ENCODE results near the gene EHBP1L1. TPM values are rescaled to one million over a fixed set of nuclear protein-coding genes. Genes with fewer than 3 reads are reported as not detected.

EHBP1L1 gene
- total and polyA plus RNA-seq, 4 donors: 1.1 to 120 (median 10.0) TPM

GRCh38 chr11:65551572-65552387 is 24.1 kb upstream of the EHBP1L1 start (continued):
- TF ChIP-seq, protein P1, sequence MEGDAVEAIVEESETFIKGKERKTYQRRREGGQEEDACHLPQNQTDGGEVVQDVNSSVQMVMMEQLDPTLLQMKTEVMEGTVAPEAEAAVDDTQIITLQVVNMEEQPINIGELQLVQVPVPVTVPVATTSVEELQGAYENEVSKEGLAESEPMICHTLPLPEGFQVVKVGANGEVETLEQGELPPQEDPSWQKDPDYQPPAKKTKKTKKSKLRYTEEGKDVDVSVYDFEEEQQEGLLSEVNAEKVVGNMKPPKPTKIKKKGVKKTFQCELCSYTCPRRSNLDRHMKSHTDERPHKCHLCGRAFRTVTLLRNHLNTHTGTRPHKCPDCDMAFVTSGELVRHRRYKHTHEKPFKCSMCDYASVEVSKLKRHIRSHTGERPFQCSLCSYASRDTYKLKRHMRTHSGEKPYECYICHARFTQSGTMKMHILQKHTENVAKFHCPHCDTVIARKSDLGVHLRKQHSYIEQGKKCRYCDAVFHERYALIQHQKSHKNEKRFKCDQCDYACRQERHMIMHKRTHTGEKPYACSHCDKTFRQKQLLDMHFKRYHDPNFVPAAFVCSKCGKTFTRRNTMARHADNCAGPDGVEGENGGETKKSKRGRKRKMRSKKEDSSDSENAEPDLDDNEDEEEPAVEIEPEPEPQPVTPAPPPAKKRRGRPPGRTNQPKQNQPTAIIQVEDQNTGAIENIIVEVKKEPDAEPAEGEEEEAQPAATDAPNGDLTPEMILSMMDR (IDR thresholded peaks at IDR 0.05; ENCODE audit: low read depth, low read length, missing input control): peak; percentile 48
- peak; percentile 14 for TF ChIP-seq FOXA1 (IDR thresholded peaks at IDR 0.05)
- peak; percentile 100 for TF ChIP-seq NR2F2 (IDR thresholded peaks at IDR 0.05)
- no peak for TF ChIP-seq TAF1 (conservative IDR thresholded peaks at IDR 0.05)
- no peak for TF ChIP-seq MAX (IDR thresholded peaks at IDR 0.05)

DNA sequence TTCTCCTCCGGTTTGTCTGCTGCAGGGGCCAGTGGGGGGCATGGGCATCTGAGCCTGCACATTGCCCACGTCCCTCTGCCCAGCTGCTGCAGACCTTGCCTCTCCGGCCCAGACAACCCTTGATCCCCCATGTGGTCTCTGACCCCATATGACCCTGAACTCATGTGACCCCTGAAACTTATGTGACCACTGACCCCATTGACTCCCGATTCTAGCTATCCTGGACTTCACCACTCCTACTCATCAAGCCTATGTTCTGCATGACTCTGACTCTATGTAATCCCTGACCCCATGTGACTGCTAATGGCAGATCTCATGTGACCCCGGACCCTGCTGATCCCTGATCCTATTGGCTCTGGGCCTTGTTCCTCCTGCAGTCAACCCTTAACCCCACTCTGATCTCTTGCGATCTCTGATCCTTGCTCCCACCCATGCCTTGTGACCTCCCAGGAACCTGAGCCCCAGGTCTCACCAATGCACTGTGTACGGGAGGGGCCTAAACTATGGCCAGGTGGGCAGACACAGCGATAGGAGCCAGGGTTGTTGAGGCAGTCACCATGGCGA is 23.4 kb upstream of the EHBP1L1 start:
- Histone ChIP-seq H3K4me3 (ENCODE audit: low read depth in 1 of 3, low read length in 3 of 3) (no peak overlapping the region), H3K4me1 (ENCODE audit: control insufficient read depth in 4 of 4, insufficient read depth in 4 of 4, low read length in 3 of 4) (peaks cover 7 to 39% (median 17%) of the 10 kb centered on the region in 4 donors), H3K27ac (ENCODE audit: low read depth in 1 of 2, low read length in 2 of 2) (peak overlapping the region; percentile 82 to 91), H3K9me3 (ENCODE audit: control insufficient read depth in 4 of 4, low read length in 3 of 4) (no peaks in the 10 kb centered on the region), H3K27me3 (ENCODE audit: control insufficient read depth in 4 of 4, insufficient read depth in 4 of 4, low read length in 3 of 4) (no peaks in the 10 kb centered on the region), H3K9ac (ENCODE audit: low read depth in 1 of 2, low read length in 2 of 2) (no peak overlapping the region), H3K36me3 (ENCODE audit: control insufficient read depth in 4 of 4, insufficient read depth in 3 of 4, low read depth in 1 of 4, low read length in 3 of 4) (peaks cover 0 to 5% (median 0%) of the 10 kb centered on the region in 4 donors)
- WGBS: 75% methylated on average over 9 of the region's 9 CpGs
- DNase-seq (ENCODE audit: low spot score): no peak
- TF ChIP-seq RXRA (IDR thresholded peaks at IDR 0.05) (peak in 1 of 2 donors; percentile 71), ZBTB33 (IDR thresholded peaks at IDR 0.05) (no peak)

- Histone ChIP-seq H3K36me3 (ENCODE audit: control insufficient read depth in 4 of 4, insufficient read depth in 3 of 4, low read depth in 1 of 4, low read length in 3 of 4) (peaks cover 0 to 4% (median 0%) of the 10 kb centered on the region in 4 donors), H3K27me3 (ENCODE audit: control insufficient read depth in 4 of 4, insufficient read depth in 4 of 4, low read length in 3 of 4) (no peaks in the 10 kb centered on the region), H3K9me3 (ENCODE audit: control insufficient read depth in 4 of 4, low read length in 3 of 4) (no peaks in the 10 kb centered on the region), H3K9ac (ENCODE audit: low read depth in 1 of 2, low read length in 2 of 2) (no peak overlapping the region), H3K27ac (ENCODE audit: low read depth in 1 of 2, low read length in 2 of 2) (no peak overlapping the region), H3K4me3 (ENCODE audit: low read depth in 1 of 3, low read length in 3 of 3) (no peak overlapping the region), H3K4me1 (ENCODE audit: control insufficient read depth in 4 of 4, insufficient read depth in 4 of 4, low read length in 3 of 4) (peaks cover 9 to 39% (median 18%) of the 10 kb centered on the region in 4 donors)
- peak; percentile 64 for DNase-seq (ENCODE audit: low spot score)
- 73% methylated on average over 37 of the region's 37 CpGs for WGBS
- TF ChIP-seq, protein P1 (IDR thresholded peaks at IDR 0.05; ENCODE audit: low read depth, low read length, missing input control): no peak
- TF ChIP-seq, protein P2, sequence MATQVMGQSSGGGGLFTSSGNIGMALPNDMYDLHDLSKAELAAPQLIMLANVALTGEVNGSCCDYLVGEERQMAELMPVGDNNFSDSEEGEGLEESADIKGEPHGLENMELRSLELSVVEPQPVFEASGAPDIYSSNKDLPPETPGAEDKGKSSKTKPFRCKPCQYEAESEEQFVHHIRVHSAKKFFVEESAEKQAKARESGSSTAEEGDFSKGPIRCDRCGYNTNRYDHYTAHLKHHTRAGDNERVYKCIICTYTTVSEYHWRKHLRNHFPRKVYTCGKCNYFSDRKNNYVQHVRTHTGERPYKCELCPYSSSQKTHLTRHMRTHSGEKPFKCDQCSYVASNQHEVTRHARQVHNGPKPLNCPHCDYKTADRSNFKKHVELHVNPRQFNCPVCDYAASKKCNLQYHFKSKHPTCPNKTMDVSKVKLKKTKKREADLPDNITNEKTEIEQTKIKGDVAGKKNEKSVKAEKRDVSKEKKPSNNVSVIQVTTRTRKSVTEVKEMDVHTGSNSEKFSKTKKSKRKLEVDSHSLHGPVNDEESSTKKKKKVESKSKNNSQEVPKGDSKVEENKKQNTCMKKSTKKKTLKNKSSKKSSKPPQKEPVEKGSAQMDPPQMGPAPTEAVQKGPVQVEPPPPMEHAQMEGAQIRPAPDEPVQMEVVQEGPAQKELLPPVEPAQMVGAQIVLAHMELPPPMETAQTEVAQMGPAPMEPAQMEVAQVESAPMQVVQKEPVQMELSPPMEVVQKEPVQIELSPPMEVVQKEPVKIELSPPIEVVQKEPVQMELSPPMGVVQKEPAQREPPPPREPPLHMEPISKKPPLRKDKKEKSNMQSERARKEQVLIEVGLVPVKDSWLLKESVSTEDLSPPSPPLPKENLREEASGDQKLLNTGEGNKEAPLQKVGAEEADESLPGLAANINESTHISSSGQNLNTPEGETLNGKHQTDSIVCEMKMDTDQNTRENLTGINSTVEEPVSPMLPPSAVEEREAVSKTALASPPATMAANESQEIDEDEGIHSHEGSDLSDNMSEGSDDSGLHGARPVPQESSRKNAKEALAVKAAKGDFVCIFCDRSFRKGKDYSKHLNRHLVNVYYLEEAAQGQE (IDR thresholded peaks at IDR 0.05): no peak
- no peak for TF ChIP-seq RAD21 (IDR thresholded peaks at IDR 0.05)
- TF ChIP-seq YY1 (IDR thresholded peaks at IDR 0.05): no peak
- TF ChIP-seq NR2F2 (IDR thresholded peaks at IDR 0.05): no peak
- no peak for TF ChIP-seq FOXA2 (IDR thresholded peaks at IDR 0.05)
- TF ChIP-seq HNF4A (conservative IDR thresholded peaks at IDR 0.05): no peak
- no peak for TF ChIP-seq FOXA1 (IDR thresholded peaks at IDR 0.05)
- TF ChIP-seq EGR1 (IDR thresholded peaks at IDR 0.05; ENCODE audit: low read depth in 2 of 2): no peak
- TF ChIP-seq GABPA (IDR thresholded peaks at IDR 0.05 in 1 of 2, conservative IDR thresholded peaks at IDR 0.05 in 1 of 2): no peak
Measured at GRCh38 chr11:65553301-65554001, 22.4 kb upstream of the EHBP1L1 start.

Data from liver (tissue), 9 donors.